NCI-H1930 (cell line): ENCODE measurements around the gene EBLN2.

Experiments
- DNase-seq, 2 experiments: peaks; one replicate each; lab custom pipeline; 2025; lab: John Stamatoyannopoulos, UW

EBLN2 gene

GRCh38 chr3:73107676-73108187, 46.3 kb downstream of the EBLN2 start:
- DNase-seq, result no peak

DNA sequence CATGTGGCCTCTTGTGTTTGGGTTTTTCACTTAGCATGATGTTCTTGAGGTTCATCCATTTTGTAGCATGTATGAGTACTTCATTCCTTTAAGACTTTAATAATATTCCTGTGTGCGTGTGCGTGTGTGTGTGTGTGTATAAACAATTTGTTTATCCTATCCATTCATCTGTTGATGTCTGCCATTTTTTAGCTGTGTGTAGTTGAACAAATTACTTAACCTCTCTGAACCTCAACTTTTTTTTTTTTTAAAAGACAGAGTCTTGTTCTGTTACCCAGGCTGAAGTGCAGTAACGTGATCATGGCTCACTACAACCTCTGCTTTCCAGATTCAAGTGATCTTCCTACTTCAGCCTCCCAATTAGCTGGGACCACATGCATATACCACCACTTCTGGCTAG, 47.3 kb downstream of the EBLN2 start:
- DNase-seq, result no peak

GRCh38 chr3:73110530-73110929, 49.1 kb downstream of the EBLN2 start:
- no peak for DNase-seq
